Islet of Langerhans (tissue), 1 donor: ENCODE data around the gene STUM.
"Not testable (repeated sequence)": the region's sequence is repeated elsewhere in the genome, so short reads cannot be mapped to it uniquely, and the experiment has no call there.

Experiments used
- FAIRE-seq: peaks from one replicate; lab custom pipeline; 2011; peaks lifted over from hg19 to GRCh38; lab: Jason Lieb, UNC

STUM gene, protein sequence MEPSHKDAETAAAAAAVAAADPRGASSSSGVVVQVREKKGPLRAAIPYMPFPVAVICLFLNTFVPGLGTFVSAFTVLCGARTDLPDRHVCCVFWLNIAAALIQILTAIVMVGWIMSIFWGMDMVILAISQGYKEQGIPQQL

DNA sequence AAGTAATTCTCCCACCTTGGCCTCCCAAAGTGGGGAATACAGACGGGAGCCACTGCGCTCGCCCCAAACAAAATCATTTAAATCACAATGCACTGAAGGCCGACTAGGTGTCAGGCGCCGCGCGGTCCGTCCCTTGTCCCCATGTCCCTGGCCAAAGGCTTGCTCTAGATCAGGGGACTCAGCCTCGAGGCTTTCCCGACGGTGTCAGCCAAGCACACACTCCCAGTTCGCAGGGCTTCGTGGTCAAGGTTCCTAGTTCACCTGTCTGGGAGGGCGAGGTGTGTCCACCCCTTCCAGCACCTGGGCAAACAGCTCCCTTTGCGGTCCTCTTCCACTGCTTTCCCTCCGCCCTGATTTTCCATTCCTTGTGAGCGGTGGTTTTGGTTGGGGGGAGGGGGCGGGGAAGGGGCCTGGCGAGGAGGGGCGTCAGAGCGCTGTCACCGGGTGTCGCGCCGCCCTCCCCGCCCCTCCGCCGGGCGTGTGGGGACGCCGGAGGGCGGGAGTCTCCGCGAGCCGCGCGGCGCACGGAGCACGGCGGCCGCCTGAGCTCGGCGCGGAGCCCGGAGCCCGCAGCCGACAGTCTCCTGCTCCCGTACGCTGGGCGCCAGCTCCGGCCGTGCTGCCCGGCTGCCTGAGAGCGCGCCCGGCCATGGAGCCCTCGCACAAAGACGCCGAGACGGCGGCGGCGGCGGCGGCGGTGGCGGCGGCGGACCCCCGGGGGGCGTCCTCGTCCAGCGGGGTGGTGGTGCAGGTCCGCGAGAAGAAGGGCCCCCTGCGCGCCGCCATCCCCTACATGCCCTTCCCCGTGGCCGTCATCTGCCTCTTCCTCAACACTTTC lies at the start of gene STUM:
STUM (plus strand) TSS at position 509 of the 838 bp plus-strand sequence; CDS start at position 650, 141 bp downstream.
- no peak for FAIRE-seq

DNA sequence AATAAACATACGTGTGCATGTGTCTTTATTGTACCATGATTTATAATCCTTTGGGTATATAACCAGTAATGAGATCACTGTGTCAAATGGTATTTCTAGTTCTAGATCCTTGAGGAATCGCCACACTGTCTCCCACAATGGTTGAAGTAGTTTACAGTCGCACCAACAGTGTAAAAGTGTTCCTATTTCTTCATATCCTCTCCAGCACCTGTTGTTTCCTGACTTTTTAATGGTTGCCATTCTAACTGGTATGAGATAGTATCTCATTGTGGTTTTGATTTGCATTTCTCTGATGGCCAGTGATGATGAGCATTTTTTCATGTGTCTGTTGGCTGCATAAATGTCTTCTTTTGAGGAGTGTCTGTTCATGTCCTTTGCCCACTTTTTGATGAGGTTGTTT lies 48.9 kb upstream of the STUM start:
- not testable (repeated sequence) for FAIRE-seq

DNA sequence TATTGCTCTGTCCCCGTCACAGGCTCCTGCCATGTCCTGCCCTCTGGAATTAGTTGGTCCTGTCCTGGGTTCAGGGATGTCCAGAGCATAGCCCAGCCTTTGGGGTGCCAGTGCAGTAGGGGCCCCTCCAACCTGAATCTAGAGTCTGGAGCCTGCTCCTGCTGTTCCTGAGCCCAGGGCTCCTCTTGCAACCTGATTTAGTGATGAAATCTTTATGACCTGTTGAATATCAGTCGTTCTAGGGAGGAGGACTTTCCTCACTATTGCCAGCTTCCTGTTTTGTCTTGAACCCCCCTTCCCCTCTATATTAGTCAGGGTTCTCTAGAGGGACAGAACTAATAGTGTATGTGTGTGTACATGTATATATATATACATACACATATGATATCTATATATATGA lies 42.5 kb upstream of the STUM start:
- no peak for FAIRE-seq

DNA sequence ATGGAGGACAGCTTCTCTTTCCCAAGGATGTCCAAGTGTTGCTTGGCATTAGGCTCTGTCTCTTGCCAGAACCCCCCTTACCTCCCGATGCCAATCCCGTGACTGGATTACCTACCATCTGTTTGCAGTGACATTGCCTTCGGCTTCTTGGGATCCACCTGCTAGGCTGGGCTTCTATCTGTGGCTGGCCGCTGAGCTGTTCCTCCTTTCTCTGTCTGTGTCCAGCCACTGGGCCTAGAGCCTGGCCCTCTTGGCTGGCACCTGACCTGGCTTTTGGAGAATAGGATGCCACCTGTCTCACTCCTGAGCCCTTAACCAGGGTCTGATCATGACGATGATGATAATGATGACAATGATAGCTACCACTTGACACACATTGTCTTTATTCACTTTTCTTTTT lies 41.6 kb upstream of the STUM start:
- no peak for FAIRE-seq

DNA sequence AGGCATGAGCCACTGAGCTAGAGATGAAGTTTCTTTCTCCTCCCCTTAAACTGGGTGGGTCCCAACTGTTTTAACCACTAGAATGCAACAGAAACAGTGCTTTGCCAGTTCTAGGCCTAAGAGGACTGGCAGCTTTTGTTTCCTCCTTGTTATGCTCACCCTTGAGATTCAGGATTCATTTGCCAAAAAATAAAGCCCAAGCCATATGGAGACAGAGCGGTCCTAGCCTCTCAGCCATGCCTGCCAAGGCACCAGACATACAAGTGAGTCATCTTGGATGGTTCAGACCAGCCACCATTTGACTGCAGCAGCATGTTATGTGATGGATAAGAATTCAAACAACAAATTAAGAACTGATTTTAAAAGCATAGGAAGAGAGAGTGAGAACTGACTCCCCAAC lies 38.1 kb upstream of the STUM start:
- FAIRE-seq = no peak

DNA sequence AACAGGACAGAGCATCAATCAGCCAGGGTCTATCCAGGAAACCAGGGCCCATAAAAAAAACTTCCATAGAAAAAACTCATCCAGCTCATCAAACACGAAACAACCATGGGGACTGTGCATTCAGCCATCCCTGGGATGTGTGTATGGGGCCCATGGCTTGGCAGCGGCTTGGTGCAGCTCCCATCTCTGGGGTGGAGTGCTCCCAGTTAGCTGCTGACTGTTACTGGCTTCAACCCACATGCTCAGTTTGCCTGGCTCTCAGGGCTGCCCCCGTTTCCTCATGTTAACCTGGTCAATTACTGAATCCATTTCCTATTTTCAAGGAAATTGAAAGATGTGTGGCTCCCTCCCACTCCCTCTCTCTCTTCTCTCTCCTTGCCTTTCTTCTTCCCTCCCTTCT lies 37.3 kb upstream of the STUM start:
- FAIRE-seq = no peak

DNA sequence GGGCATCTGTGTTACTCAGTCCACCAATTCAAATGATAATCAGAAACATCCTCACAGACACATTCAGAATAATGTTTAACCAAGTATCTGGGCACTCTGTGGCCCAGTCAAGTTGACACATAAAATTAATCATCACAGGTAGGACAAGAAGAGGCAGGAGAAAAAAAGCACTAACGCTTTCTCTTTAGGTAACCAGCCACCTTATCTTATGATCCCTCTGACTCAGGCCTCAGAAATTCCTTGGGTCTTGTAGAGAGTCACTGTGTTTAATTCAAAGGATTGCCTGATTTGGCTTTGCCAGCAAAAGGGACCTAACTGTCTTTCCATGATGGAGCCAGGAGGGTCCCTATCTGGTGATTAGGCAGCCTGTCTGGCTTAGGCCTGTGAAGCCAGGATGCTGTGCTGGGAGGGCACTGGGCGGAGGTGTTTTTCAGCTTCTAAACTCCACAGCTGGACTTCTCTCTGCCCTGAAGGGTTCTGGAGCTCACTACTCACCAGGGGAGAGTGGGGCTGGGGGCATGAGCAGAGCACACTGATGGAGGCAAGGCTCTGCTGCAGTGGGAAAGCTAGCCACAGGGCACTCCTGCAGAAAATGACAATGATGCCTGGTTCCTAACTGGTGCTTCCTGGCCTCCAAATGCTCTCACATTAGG lies 36.4 kb upstream of the STUM start:
- no peak for FAIRE-seq

DNA sequence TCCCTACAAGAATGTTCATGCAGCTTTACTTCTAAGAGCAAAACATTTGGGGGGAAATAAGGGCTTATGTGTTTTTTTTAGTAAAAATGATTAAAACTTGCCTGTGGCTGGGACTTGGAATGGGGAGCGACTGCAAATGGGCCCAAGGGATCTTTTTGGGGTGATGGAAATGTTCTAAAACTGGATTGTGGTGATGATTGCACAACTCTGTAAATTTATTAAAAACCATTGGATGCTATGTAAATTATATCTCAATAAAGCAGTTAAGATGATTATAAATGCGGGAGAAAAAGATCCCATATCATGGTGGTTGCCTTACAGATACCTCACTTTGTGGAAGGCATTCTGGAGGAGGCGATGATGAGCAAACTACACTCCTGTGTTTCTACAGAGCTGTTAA lies 30.2 kb upstream of the STUM start:
- no peak for FAIRE-seq

DNA sequence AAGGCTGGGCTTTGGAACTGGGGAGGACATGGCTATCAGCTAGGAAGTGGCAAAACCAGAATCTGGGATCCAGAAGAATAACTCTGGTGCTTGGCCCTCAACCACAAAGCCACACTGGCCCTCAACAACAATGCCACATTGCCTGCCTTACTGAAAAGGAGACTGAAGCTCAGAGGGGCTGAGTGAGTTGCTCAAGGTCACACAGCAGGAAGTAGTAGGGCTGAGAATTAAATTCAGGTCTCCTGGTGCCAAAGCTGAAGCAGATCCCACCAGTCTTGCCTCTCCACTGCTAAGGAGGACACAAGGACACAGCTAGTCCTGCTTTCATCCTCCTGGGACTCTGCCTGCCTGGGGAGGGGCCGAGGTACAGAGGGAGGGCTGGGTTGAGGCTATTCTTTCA lies 29.4 kb upstream of the STUM start:
- FAIRE-seq = no peak

DNA sequence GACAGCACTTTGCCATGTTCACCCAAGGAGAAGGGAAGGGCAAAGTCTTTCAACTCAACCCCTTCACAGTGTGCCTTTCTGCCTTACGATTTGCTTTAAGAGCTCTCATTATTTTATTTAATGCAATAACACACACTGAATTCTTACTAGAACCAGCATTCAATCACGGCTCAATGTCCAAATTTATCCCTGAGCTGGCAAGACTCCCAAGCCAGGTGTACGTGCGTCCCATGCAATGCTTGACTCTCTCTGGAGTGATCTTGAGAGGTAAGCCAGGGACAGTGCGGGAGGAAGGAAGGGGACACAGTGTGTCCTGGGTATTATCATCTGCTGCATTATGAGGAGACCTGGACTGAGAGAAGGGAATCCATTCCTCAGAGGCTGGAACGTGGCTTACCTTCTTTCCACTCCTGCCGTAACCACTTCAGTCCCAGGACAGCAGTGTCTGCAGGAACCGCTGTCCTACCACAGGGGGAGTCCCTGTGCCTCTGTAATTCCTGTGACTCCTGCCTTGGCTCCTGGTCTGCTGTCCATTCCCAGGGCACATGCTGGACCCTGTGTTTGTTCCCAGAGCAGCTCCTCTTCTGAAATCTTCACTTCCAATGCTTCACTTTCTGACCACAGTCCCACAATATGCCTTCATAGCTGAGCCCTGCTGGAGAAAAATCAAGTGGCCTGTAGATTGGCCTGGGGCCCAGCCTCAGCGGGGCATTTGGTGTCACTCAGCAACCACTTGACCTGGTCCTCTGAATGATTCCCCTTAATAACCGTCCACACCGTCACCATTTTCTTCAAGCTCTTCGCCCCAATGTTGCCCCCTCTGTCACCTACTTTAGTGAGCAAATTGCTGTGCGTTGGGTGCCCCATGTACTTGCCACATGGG lies 28.6 kb upstream of the STUM start:
- no peak for FAIRE-seq

DNA sequence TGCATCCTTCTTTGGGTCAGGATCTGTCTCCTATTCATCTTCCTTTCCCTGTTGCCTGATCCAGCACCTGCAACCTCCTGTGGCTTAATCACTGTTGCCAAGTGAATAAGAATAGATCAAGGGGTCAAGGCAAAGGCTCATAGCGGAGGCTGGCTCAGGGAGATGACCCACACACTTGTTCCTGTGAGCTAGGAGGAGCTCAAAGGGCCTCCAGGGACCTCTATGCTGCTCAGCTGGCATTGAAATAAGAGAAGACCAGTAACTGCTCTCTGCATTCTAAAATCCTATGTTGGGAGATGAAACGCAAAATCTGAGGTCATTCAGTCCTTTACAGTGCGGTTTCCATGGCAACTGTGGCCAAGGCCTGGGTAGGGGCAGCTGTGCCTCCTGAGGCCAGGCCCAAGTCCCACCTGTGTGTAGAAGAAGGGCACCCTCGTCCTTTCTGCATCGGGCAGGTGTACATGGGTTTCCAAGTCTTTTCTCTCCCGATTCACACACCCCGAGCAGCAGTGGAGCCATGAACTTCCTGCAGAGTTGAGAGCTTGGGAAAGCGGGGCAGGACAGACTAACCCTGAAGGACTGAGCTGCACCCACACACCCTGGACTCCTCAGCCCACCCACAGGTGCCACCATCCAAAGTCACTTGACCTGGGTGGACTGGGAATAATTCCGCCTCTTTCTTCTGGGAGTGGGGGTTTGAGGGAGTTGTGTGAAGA lies 27.8 kb upstream of the STUM start:
- FAIRE-seq = no peak

DNA sequence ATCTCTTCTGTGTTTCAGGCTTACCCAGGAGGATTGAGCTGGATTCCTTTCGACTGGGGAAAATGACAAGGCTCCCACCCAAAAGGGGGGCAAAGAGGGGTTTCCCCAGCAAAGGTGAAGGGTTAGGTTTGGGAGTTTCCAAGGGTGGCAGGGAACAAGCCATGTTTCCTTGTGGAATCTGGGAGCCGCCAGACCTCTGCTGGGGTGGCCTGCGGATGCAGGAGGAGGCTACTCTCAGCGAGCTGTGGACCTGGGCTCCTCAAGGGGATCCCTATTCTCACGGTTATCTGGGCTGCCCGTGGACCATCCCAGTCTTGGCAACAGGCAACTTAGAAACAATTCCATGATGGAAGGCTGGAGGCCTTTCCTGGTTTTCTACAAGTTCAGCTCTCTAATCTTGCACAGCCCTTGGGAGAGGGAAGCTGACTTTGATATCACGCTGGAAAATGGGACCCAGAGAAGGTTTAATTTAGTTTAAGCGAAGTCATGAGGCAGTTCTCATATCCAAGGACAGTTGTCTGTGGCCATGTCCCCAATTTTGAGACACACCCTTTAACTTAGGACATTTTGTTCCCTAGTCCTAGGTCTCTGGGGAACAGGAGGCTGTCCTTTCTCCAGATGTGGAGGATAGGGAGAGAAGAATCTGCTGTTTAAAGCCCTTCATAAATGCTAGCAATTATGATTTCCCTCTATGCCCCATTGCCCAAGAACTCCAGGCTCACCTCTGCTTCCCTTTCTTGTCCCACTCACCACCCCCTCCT lies 24.7 kb upstream of the STUM start:
- FAIRE-seq = no peak

DNA sequence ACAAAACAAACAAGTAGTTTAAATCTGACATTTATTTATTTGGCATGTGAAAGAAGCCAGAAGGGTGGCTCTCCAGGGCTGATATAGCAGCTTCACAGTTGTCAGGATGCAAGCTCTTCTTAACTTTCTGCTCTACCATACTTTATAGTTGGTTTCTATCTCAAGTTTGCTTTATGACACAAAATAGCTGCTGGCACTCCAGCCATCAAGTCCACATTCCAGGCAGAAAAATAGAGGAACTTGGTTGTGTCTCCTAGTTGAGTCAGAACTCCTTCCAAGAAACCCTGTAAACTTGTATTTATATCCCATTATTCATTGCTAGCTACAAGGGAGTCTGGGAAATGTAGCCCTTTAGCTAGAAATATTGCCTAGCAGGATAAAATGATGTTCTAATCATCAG lies 24.0 kb upstream of the STUM start:
- no peak for FAIRE-seq

DNA sequence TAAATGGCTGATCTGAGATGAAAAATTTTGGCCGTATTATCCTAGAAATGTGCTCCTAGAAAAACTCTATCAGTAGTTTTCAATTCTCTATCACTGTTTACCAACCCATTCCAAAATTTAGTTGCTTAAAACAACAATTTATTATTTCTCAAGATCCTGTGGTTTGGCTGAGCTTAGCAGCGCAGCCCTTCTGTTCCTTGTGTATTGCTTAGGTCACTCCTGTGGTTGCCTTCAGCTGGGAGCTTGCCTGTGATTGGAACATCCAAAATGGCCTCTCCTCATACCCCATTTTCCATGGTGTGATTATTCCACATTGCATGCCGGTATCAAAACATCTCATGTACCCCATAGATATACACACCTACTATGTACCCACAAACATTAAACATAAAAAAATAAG lies 22.8 kb upstream of the STUM start:
- FAIRE-seq = no peak

DNA sequence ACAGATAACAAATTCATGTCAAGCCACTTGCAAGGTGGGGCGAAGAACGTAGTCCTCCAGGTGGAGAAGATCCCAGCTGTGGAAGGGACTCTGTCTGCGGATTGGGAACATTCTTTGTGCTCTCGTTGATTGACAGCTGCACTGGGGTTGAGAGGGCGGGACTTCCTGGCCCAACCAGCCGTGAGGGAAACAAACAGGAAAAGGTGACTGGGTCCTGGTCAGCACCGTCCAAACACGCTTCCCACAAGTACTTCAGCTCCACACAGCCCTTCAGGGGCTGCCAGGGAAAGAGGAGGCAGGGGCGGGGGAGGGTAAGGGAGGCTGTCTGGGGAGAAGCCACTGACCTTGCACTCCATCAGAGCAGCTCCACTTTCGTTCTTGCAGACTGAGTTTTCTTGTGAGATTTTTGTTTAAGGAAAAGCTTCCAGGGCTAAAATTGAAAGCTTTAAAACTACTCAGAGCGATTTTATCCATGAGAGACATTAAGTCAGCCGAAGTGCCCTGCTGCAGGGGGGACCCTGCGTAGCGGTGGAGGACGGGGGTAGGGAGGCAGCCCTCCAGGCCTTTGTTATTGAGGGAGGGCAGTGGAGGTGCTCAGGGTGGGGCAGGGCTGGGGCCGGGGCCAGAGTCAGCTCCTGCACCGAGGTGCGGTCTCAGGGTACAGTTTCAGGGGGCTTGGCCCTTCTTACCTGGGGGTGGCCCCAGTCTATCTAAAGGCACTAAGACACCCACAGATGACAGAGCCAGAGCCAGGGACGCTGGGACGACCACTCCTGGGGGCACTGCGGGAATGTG lies 21.6 kb upstream of the STUM start:
- FAIRE-seq = no peak

DNA sequence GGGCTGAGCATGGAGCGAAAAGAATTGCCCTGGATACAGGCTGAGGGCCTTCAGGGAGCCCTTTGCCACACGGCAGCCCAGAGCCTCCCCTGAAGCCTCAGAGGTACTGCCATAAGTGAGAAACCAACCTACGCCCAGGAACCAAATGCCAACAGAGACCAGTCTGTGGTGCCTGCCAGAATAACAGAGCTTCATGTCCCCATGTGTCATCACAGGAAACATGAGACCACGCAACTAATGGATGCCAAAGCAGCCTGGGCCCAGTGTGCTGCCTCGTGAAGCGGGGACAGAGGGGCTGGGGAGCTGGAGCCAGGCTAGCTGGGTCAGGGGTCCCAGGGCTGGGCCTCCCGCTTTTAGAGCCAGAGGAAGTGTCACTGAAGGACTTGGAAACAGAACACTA lies 18.7 kb upstream of the STUM start:
- FAIRE-seq = no peak

DNA sequence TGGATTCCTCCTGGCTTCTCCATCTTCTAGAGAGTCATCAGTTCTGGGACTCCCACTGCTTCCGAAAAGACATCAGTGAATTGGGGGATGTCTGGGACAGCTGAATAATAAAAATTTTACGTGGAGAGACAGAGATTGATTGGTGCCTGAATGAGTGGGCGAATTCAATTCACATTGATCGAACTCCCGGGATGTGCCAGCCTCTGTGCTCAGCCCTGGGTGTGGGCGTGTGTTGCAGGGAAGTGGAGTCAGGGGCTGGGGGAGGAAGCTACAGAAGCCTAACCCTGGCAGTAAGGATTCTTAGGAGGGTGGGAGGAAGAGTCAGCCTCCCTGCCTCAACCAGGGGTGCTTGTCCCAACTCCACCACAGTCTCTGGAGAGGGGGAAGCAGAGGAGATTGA lies 18.0 kb upstream of the STUM start:
- no peak for FAIRE-seq

DNA sequence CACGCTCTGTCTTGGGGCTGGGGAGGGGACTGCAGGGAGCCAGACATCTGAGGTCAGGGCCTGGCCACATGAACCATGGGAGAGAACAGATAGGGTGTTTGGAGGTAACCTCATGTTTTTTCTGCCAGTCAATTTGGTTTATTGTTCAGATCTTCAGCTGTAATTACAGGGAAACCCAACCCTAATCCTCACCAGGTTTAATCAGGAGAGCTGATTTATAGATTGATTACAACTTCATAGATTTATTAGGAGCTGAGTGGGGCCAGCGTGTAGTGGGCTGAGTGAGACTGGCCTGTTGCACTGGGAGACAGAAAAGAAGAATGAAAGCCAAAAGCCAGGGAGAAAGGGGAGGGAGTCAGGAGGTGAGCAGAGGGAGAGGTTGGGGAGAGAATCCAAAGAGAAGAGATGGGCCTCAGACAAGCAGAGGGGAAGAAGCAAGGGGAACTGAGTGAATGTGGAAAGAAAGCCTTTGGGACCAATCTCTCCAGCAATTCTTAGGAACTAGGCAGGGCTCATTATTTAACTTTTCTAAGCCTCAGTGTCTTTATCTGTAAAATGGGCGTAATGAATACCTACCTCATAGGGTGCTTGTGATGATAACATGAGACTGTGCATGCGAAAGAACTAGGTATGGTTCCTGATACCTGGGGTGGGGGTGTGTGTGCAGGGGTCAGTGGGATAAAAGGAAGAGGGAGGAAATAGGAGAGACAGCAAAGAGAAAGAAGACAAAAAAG lies 17.0 kb upstream of the STUM start:
- no peak for FAIRE-seq

DNA sequence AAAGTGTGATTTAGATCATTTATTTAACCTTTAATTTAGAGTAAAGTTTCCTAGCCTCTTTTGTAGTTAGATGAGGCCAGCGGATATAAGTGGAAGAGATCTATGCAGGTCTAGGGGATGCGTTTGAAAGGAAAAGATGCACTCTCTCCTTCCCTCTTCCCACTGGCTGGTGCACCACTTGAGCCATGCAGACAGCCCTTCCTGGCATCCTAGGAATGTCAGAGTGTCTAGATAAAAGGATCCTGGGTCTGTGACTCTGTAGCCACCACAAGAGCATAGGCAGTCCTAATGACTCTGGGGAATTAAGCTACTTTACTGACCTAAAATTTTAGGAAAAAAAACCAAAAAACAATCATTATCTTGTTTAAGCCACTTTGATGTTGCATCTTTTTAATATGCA lies 16.0 kb upstream of the STUM start:
- FAIRE-seq = no peak

DNA sequence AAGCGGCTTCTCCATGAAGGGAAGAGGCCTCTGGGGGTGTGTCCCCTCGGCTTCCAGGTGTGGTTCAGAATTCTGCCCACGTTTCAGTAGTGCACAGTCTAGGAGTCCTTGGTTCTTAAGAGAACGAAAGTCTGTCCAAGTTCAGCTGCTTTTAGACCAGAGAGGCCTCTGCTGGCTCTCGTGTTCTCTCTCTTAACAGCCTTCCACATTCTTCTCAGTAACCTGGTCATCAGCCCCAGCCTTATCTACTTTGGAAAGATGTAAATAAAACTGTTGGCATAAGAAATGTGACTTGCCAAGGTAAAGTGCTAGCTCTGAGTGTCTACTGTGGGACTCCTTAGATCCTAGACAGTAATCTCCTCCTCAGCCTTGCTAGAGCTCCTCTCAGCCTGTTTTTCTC lies 15.3 kb upstream of the STUM start:
- FAIRE-seq = no peak
